ENCODE results near the gene COX14. TPM values are rescaled to one million over a fixed set of nuclear protein-coding genes. Genes with fewer than 3 reads are reported as not detected.

COX14 gene
- total and polyA plus RNA-seq, 10 of the 15 experiments (the other 5 are each of a cell fraction or from before 2014, with no cell fraction given): 44.6 to 361 (median 120) TPM

DNA sequence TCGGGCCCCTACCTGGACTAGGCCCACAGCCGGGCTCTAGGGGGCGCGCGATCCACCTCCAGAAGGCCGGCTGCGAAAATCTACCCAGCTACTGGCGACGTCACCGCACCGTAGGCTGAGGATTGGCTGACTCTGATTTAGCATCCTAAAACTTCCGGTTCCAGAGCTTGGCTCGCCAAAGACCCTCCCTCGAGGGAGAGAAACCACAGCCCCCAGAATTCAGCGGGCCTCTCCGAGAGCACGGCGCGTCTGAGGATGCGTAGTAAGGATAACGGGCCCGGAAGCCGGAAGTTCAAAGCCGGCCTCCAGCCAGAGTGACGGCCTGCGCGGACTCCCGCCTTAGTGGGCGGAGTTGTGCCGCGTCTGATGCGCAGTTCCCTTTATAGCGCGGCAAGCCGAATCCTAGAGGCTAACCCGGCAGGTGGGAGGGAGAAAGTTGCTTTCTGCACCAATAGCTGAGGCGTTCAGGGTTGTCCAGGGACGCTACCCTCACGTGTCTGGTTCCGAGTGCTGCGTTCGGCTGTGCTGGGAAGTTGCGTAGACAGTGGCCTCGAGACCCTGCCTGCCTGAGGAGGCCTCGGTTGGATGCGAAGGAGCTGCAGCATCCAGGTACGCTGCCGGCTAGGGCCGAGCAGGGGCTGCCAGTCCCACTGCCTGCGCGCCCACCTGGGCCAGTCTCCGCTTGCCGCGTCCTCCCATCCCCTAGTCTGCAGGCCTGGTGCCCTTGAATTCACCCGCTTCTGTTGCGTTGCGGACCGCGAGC is at the start of gene COX14 (continued):
- TF ChIP-seq, protein P1, sequence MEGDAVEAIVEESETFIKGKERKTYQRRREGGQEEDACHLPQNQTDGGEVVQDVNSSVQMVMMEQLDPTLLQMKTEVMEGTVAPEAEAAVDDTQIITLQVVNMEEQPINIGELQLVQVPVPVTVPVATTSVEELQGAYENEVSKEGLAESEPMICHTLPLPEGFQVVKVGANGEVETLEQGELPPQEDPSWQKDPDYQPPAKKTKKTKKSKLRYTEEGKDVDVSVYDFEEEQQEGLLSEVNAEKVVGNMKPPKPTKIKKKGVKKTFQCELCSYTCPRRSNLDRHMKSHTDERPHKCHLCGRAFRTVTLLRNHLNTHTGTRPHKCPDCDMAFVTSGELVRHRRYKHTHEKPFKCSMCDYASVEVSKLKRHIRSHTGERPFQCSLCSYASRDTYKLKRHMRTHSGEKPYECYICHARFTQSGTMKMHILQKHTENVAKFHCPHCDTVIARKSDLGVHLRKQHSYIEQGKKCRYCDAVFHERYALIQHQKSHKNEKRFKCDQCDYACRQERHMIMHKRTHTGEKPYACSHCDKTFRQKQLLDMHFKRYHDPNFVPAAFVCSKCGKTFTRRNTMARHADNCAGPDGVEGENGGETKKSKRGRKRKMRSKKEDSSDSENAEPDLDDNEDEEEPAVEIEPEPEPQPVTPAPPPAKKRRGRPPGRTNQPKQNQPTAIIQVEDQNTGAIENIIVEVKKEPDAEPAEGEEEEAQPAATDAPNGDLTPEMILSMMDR (IDR thresholded peaks at IDR 0.05 in 2 of 3, conservative IDR thresholded peaks at IDR 0.05 in 1 of 3; ENCODE audit: control insufficient read depth in 2 of 3, extremely low read depth in 1 of 3, insufficient read depth in 1 of 3, low read depth in 3 of 3, low read length in 3 of 3): peak; percentile 94
- TF ChIP-seq, protein P2, sequence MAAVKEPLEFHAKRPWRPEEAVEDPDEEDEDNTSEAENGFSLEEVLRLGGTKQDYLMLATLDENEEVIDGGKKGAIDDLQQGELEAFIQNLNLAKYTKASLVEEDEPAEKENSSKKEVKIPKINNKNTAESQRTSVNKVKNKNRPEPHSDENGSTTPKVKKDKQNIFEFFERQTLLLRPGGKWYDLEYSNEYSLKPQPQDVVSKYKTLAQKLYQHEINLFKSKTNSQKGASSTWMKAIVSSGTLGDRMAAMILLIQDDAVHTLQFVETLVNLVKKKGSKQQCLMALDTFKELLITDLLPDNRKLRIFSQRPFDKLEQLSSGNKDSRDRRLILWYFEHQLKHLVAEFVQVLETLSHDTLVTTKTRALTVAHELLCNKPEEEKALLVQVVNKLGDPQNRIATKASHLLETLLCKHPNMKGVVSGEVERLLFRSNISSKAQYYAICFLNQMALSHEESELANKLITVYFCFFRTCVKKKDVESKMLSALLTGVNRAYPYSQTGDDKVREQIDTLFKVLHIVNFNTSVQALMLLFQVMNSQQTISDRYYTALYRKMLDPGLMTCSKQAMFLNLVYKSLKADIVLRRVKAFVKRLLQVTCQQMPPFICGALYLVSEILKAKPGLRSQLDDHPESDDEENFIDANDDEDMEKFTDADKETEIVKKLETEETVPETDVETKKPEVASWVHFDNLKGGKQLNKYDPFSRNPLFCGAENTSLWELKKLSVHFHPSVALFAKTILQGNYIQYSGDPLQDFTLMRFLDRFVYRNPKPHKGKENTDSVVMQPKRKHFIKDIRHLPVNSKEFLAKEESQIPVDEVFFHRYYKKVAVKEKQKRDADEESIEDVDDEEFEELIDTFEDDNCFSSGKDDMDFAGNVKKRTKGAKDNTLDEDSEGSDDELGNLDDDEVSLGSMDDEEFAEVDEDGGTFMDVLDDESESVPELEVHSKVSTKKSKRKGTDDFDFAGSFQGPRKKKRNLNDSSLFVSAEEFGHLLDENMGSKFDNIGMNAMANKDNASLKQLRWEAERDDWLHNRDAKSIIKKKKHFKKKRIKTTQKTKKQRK (IDR thresholded peaks at IDR 0.05; ENCODE audit: low read depth, low read length): peak; percentile 57
- TF ChIP-seq POLR2AphosphoS2 (IDR thresholded peaks at IDR 0.05; ENCODE audit: low read depth, low read length): peak; percentile 78; the same call in 1 of the 2 replicates
- no peak for TF ChIP-seq ASH2L (IDR thresholded peaks at IDR 0.05; ENCODE audit: borderline replicate concordance, low read depth)
- TF ChIP-seq, protein P3, sequence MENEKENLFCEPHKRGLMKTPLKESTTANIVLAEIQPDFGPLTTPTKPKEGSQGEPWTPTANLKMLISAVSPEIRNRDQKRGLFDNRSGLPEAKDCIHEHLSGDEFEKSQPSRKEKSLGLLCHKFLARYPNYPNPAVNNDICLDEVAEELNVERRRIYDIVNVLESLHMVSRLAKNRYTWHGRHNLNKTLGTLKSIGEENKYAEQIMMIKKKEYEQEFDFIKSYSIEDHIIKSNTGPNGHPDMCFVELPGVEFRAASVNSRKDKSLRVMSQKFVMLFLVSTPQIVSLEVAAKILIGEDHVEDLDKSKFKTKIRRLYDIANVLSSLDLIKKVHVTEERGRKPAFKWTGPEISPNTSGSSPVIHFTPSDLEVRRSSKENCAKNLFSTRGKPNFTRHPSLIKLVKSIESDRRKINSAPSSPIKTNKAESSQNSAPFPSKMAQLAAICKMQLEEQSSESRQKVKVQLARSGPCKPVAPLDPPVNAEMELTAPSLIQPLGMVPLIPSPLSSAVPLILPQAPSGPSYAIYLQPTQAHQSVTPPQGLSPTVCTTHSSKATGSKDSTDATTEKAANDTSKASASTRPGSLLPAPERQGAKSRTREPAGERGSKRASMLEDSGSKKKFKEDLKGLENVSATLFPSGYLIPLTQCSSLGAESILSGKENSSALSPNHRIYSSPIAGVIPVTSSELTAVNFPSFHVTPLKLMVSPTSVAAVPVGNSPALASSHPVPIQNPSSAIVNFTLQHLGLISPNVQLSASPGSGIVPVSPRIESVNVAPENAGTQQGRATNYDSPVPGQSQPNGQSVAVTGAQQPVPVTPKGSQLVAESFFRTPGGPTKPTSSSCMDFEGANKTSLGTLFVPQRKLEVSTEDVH (IDR thresholded peaks at IDR 0.05; ENCODE audit: low read depth, partially characterized antibody): peak; percentile 83
- TF ChIP-seq, protein P4, sequence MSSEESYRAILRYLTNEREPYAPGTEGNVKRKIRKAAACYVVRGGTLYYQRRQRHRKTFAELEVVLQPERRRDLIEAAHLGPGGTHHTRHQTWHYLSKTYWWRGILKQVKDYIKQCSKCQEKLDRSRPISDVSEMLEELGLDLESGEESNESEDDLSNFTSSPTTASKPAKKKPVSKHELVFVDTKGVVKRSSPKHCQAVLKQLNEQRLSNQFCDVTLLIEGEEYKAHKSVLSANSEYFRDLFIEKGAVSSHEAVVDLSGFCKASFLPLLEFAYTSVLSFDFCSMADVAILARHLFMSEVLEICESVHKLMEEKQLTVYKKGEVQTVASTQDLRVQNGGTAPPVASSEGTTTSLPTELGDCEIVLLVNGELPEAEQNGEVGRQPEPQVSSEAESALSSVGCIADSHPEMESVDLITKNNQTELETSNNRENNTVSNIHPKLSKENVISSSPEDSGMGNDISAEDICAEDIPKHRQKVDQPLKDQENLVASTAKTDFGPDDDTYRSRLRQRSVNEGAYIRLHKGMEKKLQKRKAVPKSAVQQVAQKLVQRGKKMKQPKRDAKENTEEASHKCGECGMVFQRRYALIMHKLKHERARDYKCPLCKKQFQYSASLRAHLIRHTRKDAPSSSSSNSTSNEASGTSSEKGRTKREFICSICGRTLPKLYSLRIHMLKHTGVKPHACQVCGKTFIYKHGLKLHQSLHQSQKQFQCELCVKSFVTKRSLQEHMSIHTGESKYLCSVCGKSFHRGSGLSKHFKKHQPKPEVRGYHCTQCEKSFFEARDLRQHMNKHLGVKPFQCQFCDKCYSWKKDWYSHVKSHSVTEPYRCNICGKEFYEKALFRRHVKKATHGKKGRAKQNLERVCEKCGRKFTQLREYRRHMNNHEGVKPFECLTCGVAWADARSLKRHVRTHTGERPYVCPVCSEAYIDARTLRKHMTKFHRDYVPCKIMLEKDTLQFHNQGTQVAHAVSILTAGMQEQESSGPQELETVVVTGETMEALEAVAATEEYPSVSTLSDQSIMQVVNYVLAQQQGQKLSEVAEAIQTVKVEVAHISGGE (CRISPR knock-in tag; IDR thresholded peaks at IDR 0.05): no peak
- TF ChIP-seq, protein P5, sequence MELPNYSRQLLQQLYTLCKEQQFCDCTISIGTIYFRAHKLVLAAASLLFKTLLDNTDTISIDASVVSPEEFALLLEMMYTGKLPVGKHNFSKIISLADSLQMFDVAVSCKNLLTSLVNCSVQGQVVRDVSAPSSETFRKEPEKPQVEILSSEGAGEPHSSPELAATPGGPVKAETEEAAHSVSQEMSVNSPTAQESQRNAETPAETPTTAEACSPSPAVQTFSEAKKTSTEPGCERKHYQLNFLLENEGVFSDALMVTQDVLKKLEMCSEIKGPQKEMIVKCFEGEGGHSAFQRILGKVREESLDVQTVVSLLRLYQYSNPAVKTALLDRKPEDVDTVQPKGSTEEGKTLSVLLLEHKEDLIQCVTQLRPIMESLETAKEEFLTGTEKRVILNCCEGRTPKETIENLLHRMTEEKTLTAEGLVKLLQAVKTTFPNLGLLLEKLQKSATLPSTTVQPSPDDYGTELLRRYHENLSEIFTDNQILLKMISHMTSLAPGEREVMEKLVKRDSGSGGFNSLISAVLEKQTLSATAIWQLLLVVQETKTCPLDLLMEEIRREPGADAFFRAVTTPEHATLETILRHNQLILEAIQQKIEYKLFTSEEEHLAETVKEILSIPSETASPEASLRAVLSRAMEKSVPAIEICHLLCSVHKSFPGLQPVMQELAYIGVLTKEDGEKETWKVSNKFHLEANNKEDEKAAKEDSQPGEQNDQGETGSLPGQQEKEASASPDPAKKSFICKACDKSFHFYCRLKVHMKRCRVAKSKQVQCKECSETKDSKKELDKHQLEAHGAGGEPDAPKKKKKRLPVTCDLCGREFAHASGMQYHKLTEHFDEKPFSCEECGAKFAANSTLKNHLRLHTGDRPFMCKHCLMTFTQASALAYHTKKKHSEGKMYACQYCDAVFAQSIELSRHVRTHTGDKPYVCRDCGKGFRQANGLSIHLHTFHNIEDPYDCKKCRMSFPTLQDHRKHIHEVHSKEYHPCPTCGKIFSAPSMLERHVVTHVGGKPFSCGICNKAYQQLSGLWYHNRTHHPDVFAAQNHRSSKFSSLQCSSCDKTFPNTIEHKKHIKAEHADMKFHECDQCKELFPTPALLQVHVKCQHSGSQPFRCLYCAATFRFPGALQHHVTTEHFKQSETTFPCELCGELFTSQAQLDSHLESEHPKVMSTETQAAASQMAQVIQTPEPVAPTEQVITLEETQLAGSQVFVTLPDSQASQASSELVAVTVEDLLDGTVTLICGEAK (IDR thresholded peaks at IDR 0.05; ENCODE audit: borderline replicate concordance): peak; percentile 93
- TF ChIP-seq FOXM1 (IDR thresholded peaks at IDR 0.05; ENCODE audit: low read depth, low read length): no peak
- no peak for TF ChIP-seq EED (IDR thresholded peaks at IDR 0.05; ENCODE audit: low read depth)
- TF ChIP-seq PAX5 (IDR thresholded peaks at IDR 0.05; ENCODE audit: borderline replicate concordance, low read depth, low read length): peak; percentile 89
